ENCODE data around the gene RHBDL3.

- TF ChIP-seq CTCF (IDR thresholded peaks at IDR 0.05; ENCODE audit: insufficient read depth, low read length, poor library complexity, severe bottlenecking) (no peak), EZH2phosphoT487 (conservative IDR thresholded peaks at IDR 0.05; ENCODE audit: low read length) (no peak)
Measured at GRCh38 chr17:32349854-32350665, 84.4 kb downstream of the RHBDL3 start, which contains the start of gene ZNF207.

Measured in SU-DHL-6 (cell line).